Stimulated activated memory B cell treated with anti-CD40 and anti-IgM and Interleukin-4, amounts not matched to agents 10 μg/mL and 1 μg/mL and 100 μg/mL, for 72 hours (primary cell): ENCODE measurements around the gene B4GALT5.
"Not testable (repeated sequence)": the region's sequence is repeated elsewhere in the genome, so short reads cannot be mapped to it uniquely, and the experiment has no call there.

ENCODE experiments used
- ATAC-seq: fragments of 150-1000 bp; cut with Tn5 transposase; 2 replicates; pipeline ENCODE4 v1.10.0; 2021
- H3K27ac Mint-ChIP-seq: one replicate; pipeline ENCODE4 v1.8.0; 2022; ENCODE audit warnings: mild to moderate bottlenecking, mixed read lengths
- H3K27me3 Mint-ChIP-seq: one replicate; pipeline ENCODE4 v1.8.0; 2022; ENCODE audit warnings: mixed read lengths
- H3K36me3 Mint-ChIP-seq: one replicate; pipeline ENCODE4 v1.8.0; 2022; ENCODE audit warnings: mixed read lengths
- H3K4me1 Mint-ChIP-seq: one replicate; pipeline ENCODE4 v1.8.0; 2022; ENCODE audit warnings: mixed read lengths
- H3K4me3 Mint-ChIP-seq: one replicate; pipeline ENCODE4 v1.8.0; 2022; ENCODE audit warnings: mild to moderate bottlenecking, moderate library complexity, mixed read lengths
- H3K9me3 Mint-ChIP-seq: one replicate; pipeline ENCODE4 v1.8.0; 2022; ENCODE audit warnings: mixed read lengths

Gene B4GALT5

GRCh38 chr20:49628280-49628679 lies 85.4 kb downstream of the B4GALT5 start:
- peaks cover 64% of the 10 kb centered on the region for H3K4me1 Mint-ChIP-seq

GRCh38 chr20:49627329-49627761 lies 86.3 kb downstream of the B4GALT5 start:
- Mint-ChIP-seq H3K27ac (peak overlapping the region; percentile 17), H3K4me1 (peaks cover 62% of the 10 kb centered on the region), H3K9me3 (no peaks in the 10 kb centered on the region), H3K27me3 (peaks cover 23% of the 10 kb centered on the region), H3K36me3 (peaks cover 9% of the 10 kb centered on the region), H3K4me3 (no peak overlapping the region)
- no peak for ATAC-seq

More at GRCh38 chr20:49628280-49628679, 85.4 kb downstream of the B4GALT5 start:
- not testable (repeated sequence) for H3K27ac Mint-ChIP-seq, H3K9me3 Mint-ChIP-seq, H3K4me3 Mint-ChIP-seq, ATAC-seq
- peaks cover 23% of the 10 kb centered on the region for H3K27me3 Mint-ChIP-seq
- peaks cover 12% of the 10 kb centered on the region for H3K36me3 Mint-ChIP-seq

- not testable (repeated sequence) for H3K9me3 Mint-ChIP-seq, ATAC-seq, H3K36me3 Mint-ChIP-seq, H3K4me3 Mint-ChIP-seq, H3K27ac Mint-ChIP-seq
- Mint-ChIP-seq H3K27me3 (peaks cover 32% of the 10 kb centered on the region), H3K4me1 (peaks cover 38% of the 10 kb centered on the region)
These were observed 88.7 kb downstream of the B4GALT5 start for GRCh38 chr20:49624988-49625387.

- Mint-ChIP-seq H3K27ac (no peak overlapping the region), H3K4me3 (no peak overlapping the region), H3K27me3 (peaks cover 32% of the 10 kb centered on the region), H3K4me1 (peaks cover 32% of the 10 kb centered on the region), H3K36me3 (no peaks in the 10 kb centered on the region), H3K9me3 (no peaks in the 10 kb centered on the region)
- ATAC-seq, result no peak
These were observed 89.4 kb downstream of the B4GALT5 start for GRCh38 chr20:49624317-49624716.

GRCh38 chr20:49622243-49622642 lies 91.4 kb downstream of the B4GALT5 start:
- no peak overlapping the region for H3K4me3 Mint-ChIP-seq

GRCh38 chr20:49620364-49621240 lies 93.1 kb downstream of the B4GALT5 start:
- Mint-ChIP-seq H3K9me3 (no peaks in the 10 kb centered on the region), H3K4me3 (peak overlapping the region; percentile 38), H3K36me3 (no peaks in the 10 kb centered on the region), H3K27me3 (peaks cover 14% of the 10 kb centered on the region), H3K4me1 (peaks cover 12% of the 10 kb centered on the region), H3K27ac (no peak overlapping the region)
- ATAC-seq, result peak; percentile 93

More at GRCh38 chr20:49622243-49622642, 91.4 kb downstream of the B4GALT5 start:
- no peak for ATAC-seq
- Mint-ChIP-seq H3K27ac (no peak overlapping the region), H3K27me3 (peaks cover 31% of the 10 kb centered on the region), H3K36me3 (no peaks in the 10 kb centered on the region), H3K4me1 (peaks cover 29% of the 10 kb centered on the region), H3K9me3 (no peaks in the 10 kb centered on the region)

GRCh38 chr20:49619113-49620048 lies 94.3 kb downstream of the B4GALT5 start:
- Mint-ChIP-seq H3K36me3 (no peaks in the 10 kb centered on the region), H3K9me3 (no peaks in the 10 kb centered on the region), H3K4me3 (no peak overlapping the region), H3K4me1 (peaks cover 4% of the 10 kb centered on the region), H3K27me3 (peaks cover 9% of the 10 kb centered on the region), H3K27ac (no peak overlapping the region)
- no peak for ATAC-seq

GRCh38 chr20:49618289-49618688 lies 95.4 kb downstream of the B4GALT5 start:
- no peak for ATAC-seq
- Mint-ChIP-seq H3K36me3 (no peaks in the 10 kb centered on the region), H3K9me3 (no peaks in the 10 kb centered on the region), H3K4me1 (no peaks in the 10 kb centered on the region), H3K27me3 (peaks cover 9% of the 10 kb centered on the region), H3K27ac (no peak overlapping the region), H3K4me3 (no peak overlapping the region)

- H3K9me3 Mint-ChIP-seq, H3K36me3 Mint-ChIP-seq, H3K4me1 Mint-ChIP-seq, H3K27me3 Mint-ChIP-seq, H3K27ac Mint-ChIP-seq, ATAC-seq, H3K4me3 Mint-ChIP-seq: not testable (repeated sequence)
These were observed 96.3 kb downstream of the B4GALT5 start for GRCh38 chr20:49617394-49617793.

- Mint-ChIP-seq H3K4me1 (peaks cover 2% of the 10 kb centered on the region), H3K4me3 (no peak overlapping the region), H3K36me3 (no peaks in the 10 kb centered on the region), H3K27ac (no peak overlapping the region), H3K27me3 (peaks cover 1% of the 10 kb centered on the region), H3K9me3 (no peaks in the 10 kb centered on the region)
- ATAC-seq, result no peak
These were observed 97.3 kb downstream of the B4GALT5 start for GRCh38 chr20:49616154-49617007.

- peaks cover 10% of the 10 kb centered on the region for H3K4me1 Mint-ChIP-seq
- no peaks in the 10 kb centered on the region for H3K36me3 Mint-ChIP-seq
- no peaks in the 10 kb centered on the region for H3K9me3 Mint-ChIP-seq
- H3K27me3 Mint-ChIP-seq, result peaks cover 4% of the 10 kb centered on the region
- no peak overlapping the region for H3K27ac Mint-ChIP-seq
- ATAC-seq, result no peak
- H3K4me3 Mint-ChIP-seq, result no peak overlapping the region
These were observed 98.1 kb downstream of the B4GALT5 start for GRCh38 chr20:49615401-49616153.

- H3K27ac Mint-ChIP-seq, H3K4me3 Mint-ChIP-seq, H3K9me3 Mint-ChIP-seq, H3K36me3 Mint-ChIP-seq, H3K27me3 Mint-ChIP-seq, ATAC-seq: not testable (repeated sequence)
- H3K4me1 Mint-ChIP-seq, result peaks cover 13% of the 10 kb centered on the region
These were observed 98.7 kb downstream of the B4GALT5 start for GRCh38 chr20:49615051-49615400.

- H3K4me1 Mint-ChIP-seq, result peaks cover 13% of the 10 kb centered on the region
- H3K27me3 Mint-ChIP-seq, result peaks cover 8% of the 10 kb centered on the region
- H3K4me3 Mint-ChIP-seq, result no peak overlapping the region
- no peaks in the 10 kb centered on the region for H3K36me3 Mint-ChIP-seq
- ATAC-seq, result no peak
- H3K27ac Mint-ChIP-seq, result peak overlapping the region; percentile 0
- H3K9me3 Mint-ChIP-seq, result no peaks in the 10 kb centered on the region
These were observed 99.2 kb downstream of the B4GALT5 start for GRCh38 chr20:49614338-49615050.
